Measurements from ENCODE around the gene SRBD1.
A peak's percentile ranks its signal among the peaks of the same experiment; 100 is the strongest.

SRBD1 gene

DNA sequence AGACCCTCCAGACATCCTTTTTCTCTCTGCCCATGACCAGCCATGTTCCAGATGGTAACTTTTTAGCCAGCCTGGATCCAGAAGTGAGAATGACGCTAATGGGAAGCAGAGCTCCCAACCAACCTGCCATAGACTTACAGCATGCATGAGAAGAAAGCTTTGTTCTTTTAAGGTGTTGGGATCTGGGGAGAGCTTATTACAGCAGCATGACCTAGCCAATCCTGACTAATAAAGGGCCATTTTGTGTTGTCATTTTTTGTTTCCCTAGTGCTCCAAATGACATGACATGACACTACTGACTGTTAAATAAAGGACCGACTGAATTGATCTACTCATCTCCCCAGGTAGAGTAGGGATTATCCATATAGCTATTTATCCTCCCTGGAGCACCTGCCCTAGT is 35.2 kb upstream of the SRBD1 start:
- ChIA-PET CTCF (interaction anchor here (0.7 to 6.1 kb wide), 17 partner anchors 9 to 318 kb away, joined by 3 to 52 read pairs (median 3); no protein-coding TSS in a partner anchor), POLR2A (interaction anchor here (1.0 kb wide), 1 partner anchor 132 kb away, joined by 3 read pairs; no protein-coding TSS in a partner anchor)
- Histone ChIP-seq H3K4me1 (ENCODE audit: control extremely low read depth in 1 of 4, control insufficient read depth in 4 of 4, insufficient read depth in 4 of 4, low read length in 3 of 4) (peaks cover 0 to 20% (median 10%) of the 10 kb centered on the region in 4 experiments), H3K4me3 (ENCODE audit: control insufficient read depth in 1 of 7, extremely low read depth in 1 of 7, insufficient read depth in 4 of 7, low read depth in 2 of 7, low read length in 6 of 7) (no peak overlapping the region), H3K27ac (ENCODE audit: insufficient read depth in 1 of 2, low read depth in 1 of 2, low read length in 2 of 2, poor library complexity in 1 of 2, severe bottlenecking in 2 of 2) (no peak overlapping the region), H3K36me3 (ENCODE audit: control insufficient read depth in 4 of 4, insufficient read depth in 4 of 4, low read length in 3 of 4) (no peaks in the 10 kb centered on the region), H3K9me3 (ENCODE audit: control extremely low read depth in 1 of 5, control insufficient read depth in 4 of 5, insufficient read depth in 2 of 5, low read depth in 1 of 5, low read length in 4 of 5) (no peaks in the 10 kb centered on the region), H3K27me3 (replicated peaks in 2 of 5; ENCODE audit: control insufficient read depth in 4 of 5, insufficient read depth in 5 of 5, low read length in 4 of 5) (peaks cover 0 to 8% (median 6%) of the 10 kb centered on the region in 5 experiments)
- no peak for DNase-seq
- WGBS (ENCODE audit: insufficient coverage), result no CpG with 5 or more reads among the region's 2 CpGs

- peak overlapping the region; percentile 37 to 84 (median 65) for H3K4me3 ChIP-seq (ENCODE audit: control insufficient read depth in 1 of 7, extremely low read depth in 1 of 7, insufficient read depth in 4 of 7, low read depth in 2 of 7, low read length in 6 of 7)
- peaks cover 0 to 10% (median 6%) of the 10 kb centered on the region in 5 experiments for H3K27me3 ChIP-seq (replicated peaks in 2 of 5; ENCODE audit: control insufficient read depth in 4 of 5, insufficient read depth in 5 of 5, low read length in 4 of 5)
- DNase-seq, result peak in 2 of 3 donors; percentile 67 to 70
- peaks cover 0 to 13% (median 6%) of the 10 kb centered on the region in 4 experiments for H3K4me1 ChIP-seq (ENCODE audit: control extremely low read depth in 1 of 4, control insufficient read depth in 4 of 4, insufficient read depth in 4 of 4, low read length in 3 of 4)
- H3K27ac ChIP-seq (ENCODE audit: insufficient read depth in 1 of 2, low read depth in 1 of 2, low read length in 2 of 2, poor library complexity in 1 of 2, severe bottlenecking in 2 of 2), result no peak overlapping the region
- WGBS (ENCODE audit: insufficient coverage), result 16% methylated on average over 42 of the region's 49 CpGs
- POLR2A ChIA-PET, result no interaction called here
- CTCF ChIA-PET, result interaction anchor here (0.7 to 2.7 kb wide), 21 partner anchors 12 to 299 kb away, joined by 3 to 22 read pairs (median 4); no protein-coding TSS in a partner anchor
- H3K9me3 ChIP-seq (ENCODE audit: control extremely low read depth in 1 of 5, control insufficient read depth in 4 of 5, insufficient read depth in 2 of 5, low read depth in 1 of 5, low read length in 4 of 5), result no peaks in the 10 kb centered on the region
- no peaks in the 10 kb centered on the region for H3K36me3 ChIP-seq (ENCODE audit: control insufficient read depth in 4 of 4, insufficient read depth in 4 of 4, low read length in 3 of 4)
Measured at GRCh38 chr2:45643543-45644542, 32.8 kb upstream of the SRBD1 start.

DNA sequence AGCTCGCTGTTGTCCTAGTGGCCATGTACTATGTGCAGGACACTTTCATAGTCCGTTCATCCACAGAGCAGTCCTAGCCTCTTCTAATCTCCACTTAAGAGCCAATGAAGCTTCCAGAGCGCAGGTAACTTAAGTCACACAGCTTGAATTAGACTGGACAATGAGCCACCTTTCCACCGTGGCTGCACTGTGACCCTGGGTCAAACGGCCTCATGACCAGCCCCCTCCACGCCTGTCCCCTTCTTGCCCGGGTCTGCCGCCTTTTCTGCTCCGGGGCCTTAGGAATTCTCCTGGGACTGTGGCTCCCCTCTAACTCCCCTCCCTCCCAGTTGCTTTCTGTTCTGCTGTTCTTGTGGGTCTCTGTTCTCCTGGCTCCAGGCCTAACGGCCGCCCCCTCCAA is 32.0 kb upstream of the SRBD1 start:
- no peaks in the 10 kb centered on the region for H3K9me3 ChIP-seq (ENCODE audit: control extremely low read depth in 1 of 5, control insufficient read depth in 4 of 5, insufficient read depth in 2 of 5, low read depth in 1 of 5, low read length in 4 of 5)
- H3K27ac ChIP-seq (ENCODE audit: insufficient read depth in 1 of 2, low read depth in 1 of 2, low read length in 2 of 2, poor library complexity in 1 of 2, severe bottlenecking in 2 of 2), result no peak overlapping the region
- CTCF ChIA-PET, result interaction anchor here (0.8 to 2.7 kb wide), 14 partner anchors 17 to 300 kb away, joined by 3 to 22 read pairs (median 4); no protein-coding TSS in a partner anchor
- H3K27me3 ChIP-seq (replicated peaks in 2 of 5; ENCODE audit: control insufficient read depth in 4 of 5, insufficient read depth in 5 of 5, low read length in 4 of 5), result peaks cover 0 to 10% (median 6%) of the 10 kb centered on the region in 5 experiments
- no peak for DNase-seq
- peaks cover 0 to 20% (median 10%) of the 10 kb centered on the region in 4 experiments for H3K4me1 ChIP-seq (ENCODE audit: control extremely low read depth in 1 of 4, control insufficient read depth in 4 of 4, insufficient read depth in 4 of 4, low read length in 3 of 4)
- 38% methylated on average over 10 of the region's 11 CpGs for WGBS (ENCODE audit: insufficient coverage)
- POLR2A ChIA-PET, result interaction anchor here (0.6 kb wide), 1 partner anchor 189 kb away, joined by 5 read pairs; no protein-coding TSS in a partner anchor
- no peaks in the 10 kb centered on the region for H3K36me3 ChIP-seq (ENCODE audit: control insufficient read depth in 4 of 4, insufficient read depth in 4 of 4, low read length in 3 of 4)
- H3K4me3 ChIP-seq (ENCODE audit: control insufficient read depth in 1 of 7, extremely low read depth in 1 of 7, insufficient read depth in 4 of 7, low read depth in 2 of 7, low read length in 6 of 7), result peak overlapping the region; percentile 37 to 84 (median 65)

GRCh38 chr2:45640576-45640975 is 29.5 kb upstream of the SRBD1 start:
- Histone ChIP-seq H3K27ac (ENCODE audit: insufficient read depth in 1 of 2, low read depth in 1 of 2, low read length in 2 of 2, poor library complexity in 1 of 2, severe bottlenecking in 2 of 2) (no peak overlapping the region), H3K4me1 (ENCODE audit: control extremely low read depth in 1 of 4, control insufficient read depth in 4 of 4, insufficient read depth in 4 of 4, low read length in 3 of 4) (peaks cover 4 to 34% (median 21%) of the 10 kb centered on the region in 4 experiments), H3K36me3 (ENCODE audit: control insufficient read depth in 4 of 4, insufficient read depth in 4 of 4, low read length in 3 of 4) (no peaks in the 10 kb centered on the region), H3K27me3 (replicated peaks in 2 of 5; ENCODE audit: control insufficient read depth in 4 of 5, insufficient read depth in 5 of 5, low read length in 4 of 5) (peaks cover 0 to 10% (median 6%) of the 10 kb centered on the region in 5 experiments), H3K9me3 (ENCODE audit: control extremely low read depth in 1 of 5, control insufficient read depth in 4 of 5, insufficient read depth in 2 of 5, low read depth in 1 of 5, low read length in 4 of 5) (no peaks in the 10 kb centered on the region), H3K4me3 (ENCODE audit: control insufficient read depth in 1 of 7, extremely low read depth in 1 of 7, insufficient read depth in 4 of 7, low read depth in 2 of 7, low read length in 6 of 7) (no peak overlapping the region)
- DNase-seq, result no peak
- ChIA-PET POLR2A (no interaction called here), CTCF (interaction anchor here (2.2 to 2.7 kb wide), 3 partner anchors 138 to 295 kb away, joined by 9 to 22 read pairs (median 14); no protein-coding TSS in a partner anchor)
- WGBS (ENCODE audit: insufficient coverage), result 86% methylated on average over 2 of the region's 2 CpGs

DNA sequence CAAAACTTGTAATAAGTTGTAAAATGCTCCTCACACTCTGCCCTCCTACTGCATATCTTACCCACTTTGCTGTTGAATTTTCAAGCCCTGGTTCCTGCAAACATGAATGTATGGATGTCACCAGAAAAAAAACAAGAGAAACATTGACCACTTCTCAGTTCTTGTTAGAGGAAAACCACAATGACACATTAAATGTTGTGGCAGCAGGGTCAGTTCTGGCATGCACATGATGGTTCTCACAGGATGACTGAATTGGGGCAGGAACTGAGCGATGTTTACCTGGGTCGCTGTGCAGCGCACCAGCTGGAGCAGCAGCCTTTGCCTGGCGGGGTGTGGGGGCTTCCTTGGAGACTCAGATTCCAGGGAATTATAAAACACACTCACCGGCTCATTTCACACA is 26.4 kb upstream of the SRBD1 start:
- peak; percentile 63 to 94 (median 91) for DNase-seq

DNA sequence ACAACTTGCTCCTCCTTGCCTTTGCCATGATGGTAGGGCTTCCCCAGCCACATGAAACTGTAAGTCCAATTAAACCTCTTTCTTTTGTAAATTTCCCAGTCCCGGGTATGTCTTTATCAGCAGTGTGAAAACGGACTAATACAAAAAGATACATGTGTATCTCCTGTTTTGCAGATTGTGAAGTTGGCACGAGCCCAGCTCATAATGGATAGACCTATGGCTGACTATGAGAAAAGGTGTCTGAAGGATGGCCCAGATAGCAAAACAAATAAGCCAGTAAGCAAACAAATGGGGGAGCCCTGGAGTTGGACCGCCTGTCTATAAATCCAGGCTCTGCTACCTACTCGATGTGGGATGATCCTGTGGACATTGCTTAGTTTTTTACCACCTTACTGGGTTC is 24.9 kb upstream of the SRBD1 start:
- 95% methylated on average over 4 of the region's 5 CpGs for WGBS (ENCODE audit: insufficient coverage)
- peaks cover 4 to 26% (median 16%) of the 10 kb centered on the region in 4 experiments for H3K4me1 ChIP-seq (ENCODE audit: control extremely low read depth in 1 of 4, control insufficient read depth in 4 of 4, insufficient read depth in 4 of 4, low read length in 3 of 4)
- H3K36me3 ChIP-seq (ENCODE audit: control insufficient read depth in 4 of 4, insufficient read depth in 4 of 4, low read length in 3 of 4), result no peaks in the 10 kb centered on the region
- no peak overlapping the region for H3K4me3 ChIP-seq (ENCODE audit: control insufficient read depth in 1 of 7, extremely low read depth in 1 of 7, insufficient read depth in 4 of 7, low read depth in 2 of 7, low read length in 6 of 7)
- POLR2A ChIA-PET, result no interaction called here
- H3K9me3 ChIP-seq (ENCODE audit: control extremely low read depth in 1 of 5, control insufficient read depth in 4 of 5, insufficient read depth in 2 of 5, low read depth in 1 of 5, low read length in 4 of 5), result no peaks in the 10 kb centered on the region
- CTCF ChIA-PET, result no interaction called here
- no peak overlapping the region for H3K27ac ChIP-seq (ENCODE audit: insufficient read depth in 1 of 2, low read depth in 1 of 2, low read length in 2 of 2, poor library complexity in 1 of 2, severe bottlenecking in 2 of 2)
- DNase-seq, result no peak
- peaks cover 0 to 2% (median 0%) of the 10 kb centered on the region in 5 experiments for H3K27me3 ChIP-seq (replicated peaks in 2 of 5; ENCODE audit: control insufficient read depth in 4 of 5, insufficient read depth in 5 of 5, low read length in 4 of 5)

More for the DNA sequence above, 26.4 kb upstream of the SRBD1 start:
- Histone ChIP-seq H3K27me3 (replicated peaks in 2 of 5; ENCODE audit: control insufficient read depth in 4 of 5, insufficient read depth in 5 of 5, low read length in 4 of 5) (peaks cover 0 to 4% (median 2%) of the 10 kb centered on the region in 5 experiments), H3K36me3 (ENCODE audit: control insufficient read depth in 4 of 4, insufficient read depth in 4 of 4, low read length in 3 of 4) (no peaks in the 10 kb centered on the region), H3K4me1 (ENCODE audit: control extremely low read depth in 1 of 4, control insufficient read depth in 4 of 4, insufficient read depth in 4 of 4, low read length in 3 of 4) (peaks cover 4 to 26% (median 16%) of the 10 kb centered on the region in 4 experiments), H3K4me3 (ENCODE audit: control insufficient read depth in 1 of 7, extremely low read depth in 1 of 7, insufficient read depth in 4 of 7, low read depth in 2 of 7, low read length in 6 of 7) (peak overlapping the region in 2 of 7 experiments; percentile 20 to 40), H3K9me3 (ENCODE audit: control extremely low read depth in 1 of 5, control insufficient read depth in 4 of 5, insufficient read depth in 2 of 5, low read depth in 1 of 5, low read length in 4 of 5) (no peaks in the 10 kb centered on the region), H3K27ac (ENCODE audit: insufficient read depth in 1 of 2, low read depth in 1 of 2, low read length in 2 of 2, poor library complexity in 1 of 2, severe bottlenecking in 2 of 2) (no peak overlapping the region)
- ChIA-PET POLR2A (no interaction called here), CTCF (interaction anchor here (0.7 to 1.5 kb wide), 3 partner anchors 9 to 298 kb away, joined by 3 to 4 read pairs (median 3); no protein-coding TSS in a partner anchor)
- WGBS (ENCODE audit: insufficient coverage), result 6% methylated on average over 4 of the region's 5 CpGs

All from common myeloid progenitor, CD34-positive (primary cell).